HEK293 (cell line): ENCODE measurements around the gene DLG3.

Experiments used
- CTCF ChIA-PET: fragments of 350-600 bp; formaldehyde crosslinking; extraction: SDS; loops from one replicate; lab custom pipeline; 2021; ENCODE audit warnings: antibody characterized with exemption; lab: Yijun Ruan, JAX
- POLR2A ChIA-PET: fragments of 300-600 bp; formaldehyde crosslinking; extraction: SDS; loops from one replicate; lab custom pipeline; 2020; ENCODE audit warnings: antibody characterized with exemption, inconsistent platforms; lab: Yijun Ruan, JAX
- H3K27ac ChIP-seq: fragments of 200-500 bp; sonication (Bioruptor generic); 2 replicates; pipeline ENCODE4 v1.5.1; 2014; ENCODE audit warnings: low read depth, low read length, control low read depth, inconsistent platforms; ENCODE audit errors: extremely low read depth
- H3K36me3 ChIP-seq, 2 experiments: fragments of 200-500 bp in 1 of 2; sonication (Bioruptor generic) in 1 of 2; 1 replicate in 1 of 2; 2 replicates in 1 of 2; pipeline ENCODE4 v1.5.1; 2014 to 2017; ENCODE audit warnings: inconsistent platforms in 2 of 2, low read length in 2 of 2; ENCODE audit not compliant: control insufficient read depth in 2 of 2, insufficient read depth in 1 of 2
- H3K4me1 ChIP-seq: fragments of 200-500 bp; sonication (Bioruptor generic); 2 replicates; pipeline ENCODE4 v1.5.1; 2014; ENCODE audit warnings: mild to moderate bottlenecking, low read length, inconsistent platforms; ENCODE audit not compliant: control insufficient read depth, insufficient read depth
- H3K4me3 ChIP-seq: 2 replicates; pipeline ENCODE4 v1.5.1; 2011; ENCODE audit warnings: low read depth, mild to moderate bottlenecking, control low read depth, low read length, moderate library complexity
- H3K9me3 ChIP-seq: fragments of 200-500 bp; sonication (Bioruptor generic); 2 replicates; pipeline ENCODE4 v1.5.1; 2014; ENCODE audit warnings: low read depth, low read length, inconsistent platforms; ENCODE audit not compliant: control insufficient read depth, insufficient read depth
- AEBP2 ChIP-seq: fragments of 450-650 bp; formaldehyde crosslinking; IDR thresholded peaks from 2 replicates; pipeline ENCODE4 v1.5.1; 2016; ENCODE audit warnings: missing biosample characterization, missing genetic modification characterization, borderline replicate concordance
- ATF2 ChIP-seq: fragments of 450-650 bp; formaldehyde crosslinking; IDR thresholded peaks from 2 replicates; pipeline ENCODE4 v1.5.1; 2016; ENCODE audit warnings: missing biosample characterization, missing genetic modification characterization, low read depth
- HIC1 ChIP-seq: fragments of 450-650 bp; formaldehyde crosslinking; IDR thresholded peaks from 2 replicates; pipeline ENCODE4 v1.5.1; 2016; ENCODE audit warnings: missing biosample characterization, missing genetic modification characterization
- PRDM1 ChIP-seq: fragments of 450-650 bp; formaldehyde crosslinking; IDR thresholded peaks from 2 replicates; pipeline ENCODE4; 2016; ENCODE audit warnings: missing biosample characterization, missing genetic modification characterization
- PRDM10 ChIP-seq: fragments of 450-650 bp; formaldehyde crosslinking; IDR thresholded peaks from 2 replicates; pipeline ENCODE4 v1.5.1; 2016; ENCODE audit warnings: missing biosample characterization, missing genetic modification characterization
- ZBTB1 ChIP-seq: fragments of 450-650 bp; formaldehyde crosslinking; IDR thresholded peaks from 2 replicates; pipeline ENCODE4 v1.5.1; 2016; ENCODE audit warnings: missing biosample characterization, missing genetic modification characterization
- ZFP3 ChIP-seq: fragments of 450-650 bp; formaldehyde crosslinking; IDR thresholded peaks from 2 replicates; pipeline ENCODE4 v1.5.1; 2016; ENCODE audit warnings: low read depth, missing biosample characterization, missing genetic modification characterization
- ZIC2 ChIP-seq: fragments of 450-650 bp; formaldehyde crosslinking; IDR thresholded peaks from 2 replicates; pipeline ENCODE4 v1.5.1; 2016; ENCODE audit warnings: missing biosample characterization, missing genetic modification characterization
- ZNF121 ChIP-seq: fragments of 450-650 bp; formaldehyde crosslinking; IDR thresholded peaks from 2 replicates; pipeline ENCODE4 v1.5.1; 2016; ENCODE audit warnings: missing biosample characterization, missing genetic modification characterization
- ZNF311 ChIP-seq: fragments of 450-650 bp; formaldehyde crosslinking; IDR thresholded peaks from 2 replicates; pipeline ENCODE4 v1.5.1; 2017; ENCODE audit warnings: missing biosample characterization, missing genetic modification characterization, borderline replicate concordance
- ZNF404 ChIP-seq: fragments of 450-650 bp; formaldehyde crosslinking; IDR thresholded peaks from 2 replicates; pipeline ENCODE4 v1.5.1; 2017; ENCODE audit warnings: missing biosample characterization, missing genetic modification characterization
- ZNF626 ChIP-seq: fragments of 450-650 bp; sonication (Bioruptor Pico); formaldehyde crosslinking; IDR thresholded peaks from 2 replicates; pipeline ENCODE4 v1.5.1; 2018; ENCODE audit warnings: missing biosample characterization, missing genetic modification characterization, inconsistent platforms

DLG3 gene

GRCh38 chrX:70464051-70464450 is 19.4 kb downstream of the DLG3 start:
- POLR2A ChIA-PET, result interaction anchor here (1.1 to 1.3 kb wide), 2 partner anchors 8 to 173 kb away, joined by 3 read pairs; no protein-coding TSS in a partner anchor
- CTCF ChIA-PET, result interaction anchor here (0.9 kb wide), 1 partner anchor 331 kb away, joined by 3 read pairs; the partner anchor contains the start of gene IGBP1

GRCh38 chrX:70466968-70467367 is 22.3 kb downstream of the DLG3 start:
- H3K36me3 ChIP-seq, result peaks cover 17 to 19% of the 10 kb centered on the region in 2 experiments
- ChIA-PET CTCF (no interaction called here), POLR2A (no interaction called here)
- no peak overlapping the region for H3K27ac ChIP-seq
- TF ChIP-seq ZNF404, result no peak
- peak; percentile 77 for TF ChIP-seq ZNF121 (tag by site-specific recombination)
- no peak for TF ChIP-seq ZNF626
- no peak for TF ChIP-seq ZNF311
- no peaks in the 10 kb centered on the region for H3K4me1 ChIP-seq
- H3K9me3 ChIP-seq, result no peaks in the 10 kb centered on the region
- no peak overlapping the region for H3K4me3 ChIP-seq

More at GRCh38 chrX:70464051-70464450, 19.4 kb downstream of the DLG3 start:
- Histone ChIP-seq H3K4me1 (no peaks in the 10 kb centered on the region), H3K27ac (no peak overlapping the region), H3K36me3 (peaks cover 24 to 34% of the 10 kb centered on the region in 2 experiments), H3K4me3 (no peak overlapping the region), H3K9me3 (no peaks in the 10 kb centered on the region)
- TF ChIP-seq ZNF311, result no peak
- no peak for TF ChIP-seq ZIC2 (tag by site-specific recombination)
- no peak for TF ChIP-seq ZFP3 (tag by site-specific recombination)
- TF ChIP-seq PRDM1 (tag by site-specific recombination), result peak; percentile 100

- POLR2A ChIA-PET, result no interaction called here
- TF ChIP-seq AEBP2 (tag by site-specific recombination) (no peak), ATF2 (tag by site-specific recombination) (peak; percentile 77)
- no peaks in the 10 kb centered on the region for H3K9me3 ChIP-seq
- H3K27ac ChIP-seq, result no peak overlapping the region
- H3K4me3 ChIP-seq, result no peak overlapping the region
- CTCF ChIA-PET, result interaction anchor here (0.5 kb wide), 1 partner anchor 8 kb away, joined by 3 read pairs; no protein-coding TSS in a partner anchor
- no peaks in the 10 kb centered on the region for H3K4me1 ChIP-seq
- H3K36me3 ChIP-seq, result peaks cover 17 to 21% of the 10 kb centered on the region in 2 experiments
These were observed 24.1 kb downstream of the DLG3 start for GRCh38 chrX:70468709-70469108.

GRCh38 chrX:70470850-70471289 is 26.2 kb downstream of the DLG3 start:
- Histone ChIP-seq H3K27ac (no peak overlapping the region), H3K9me3 (no peaks in the 10 kb centered on the region), H3K4me1 (no peaks in the 10 kb centered on the region; the same call in 1 of the 2 replicates), H3K4me3 (no peak overlapping the region), H3K36me3 (peaks cover 13% of the 10 kb centered on the region in 2 experiments)
- ChIA-PET POLR2A (no interaction called here), CTCF (interaction anchor here (0.6 kb wide), 2 partner anchors 232 to 296 kb away, joined by 4 read pairs; no protein-coding TSS in a partner anchor)
- TF ChIP-seq ZBTB1 (no peak), PRDM10 (tag by site-specific recombination) (peak; percentile 81), ZIC2 (tag by site-specific recombination) (no peak), HIC1 (tag by site-specific recombination) (no peak)
